ENCODE measurements around the gene CALM3. TPM values are rescaled to one million over a fixed set of nuclear protein-coding genes. Genes with fewer than 3 reads are reported as not detected.
A peak's percentile ranks its signal among the peaks of the same experiment; 100 is the strongest.

The CALM3 gene
- polyA plus RNA-seq, 3 donors = 165 to 240 (median 177) TPM

- no peak overlapping the region for H2AFZ ChIP-seq (ENCODE audit: insufficient read depth, low read depth, low read length, poor library complexity, severe bottlenecking)
- H3K4me3 ChIP-seq (replicated peaks in 1 of 3; ENCODE audit: low read depth in 2 of 3, low read length in 3 of 3) = peak overlapping the region; percentile 90 to 99 (median 93)
- H3K9ac ChIP-seq (ENCODE audit: insufficient read depth, low read length, poor library complexity, severe bottlenecking) = peak overlapping the region; percentile 98
- H3K27ac ChIP-seq (ENCODE audit: low read depth in 1 of 2, low read length in 2 of 2) = peak overlapping the region in 1 of 2 donors; percentile 100
- H3K79me2 ChIP-seq (ENCODE audit: insufficient read depth, low read length) = peaks cover 52% of the 10 kb centered on the region
- intact Hi-C loops (cut with micrococcal nuclease) = loop anchor here in 1 of 2 donors (10.0 kb wide), 1 partner anchor 48 kb away; no protein-coding TSS in a partner anchor
- H4K20me1 ChIP-seq (ENCODE audit: insufficient read depth, low read length) = peaks cover 58% of the 10 kb centered on the region
- peaks cover 4 to 20% (median 14%) of the 10 kb centered on the region in 7 donors for H3K9me3 Mint-ChIP-seq
- no peaks in the 10 kb centered on the region for H3K27me3 ChIP-seq (ENCODE audit: control insufficient read depth in 2 of 2, insufficient read depth in 2 of 2, low read length in 2 of 2)
- peak overlapping the region; percentile 85 for H3K4me2 ChIP-seq (replicated peaks; ENCODE audit: extremely low read depth, low read length, poor library complexity, severe bottlenecking)
- H3K9me3 ChIP-seq (replicated peaks in 1 of 2; ENCODE audit: control insufficient read depth in 1 of 2, insufficient read depth in 1 of 2, low read length in 2 of 2) = peaks cover 4 to 6% of the 10 kb centered on the region in 2 donors
- peaks cover 5 to 11% (median 10%) of the 10 kb centered on the region in 3 donors for H3K27me3 Mint-ChIP-seq (ENCODE audit: low read depth in 3 of 3)
- peak overlapping the region in 5 of 7 donors; percentile 20 to 100 (median 93) for H3K27ac Mint-ChIP-seq
- TF ChIP-seq CTCF (IDR thresholded peaks at IDR 0.05) = no peak
- H3K4me3 Mint-ChIP-seq = peak overlapping the region; percentile 95 to 96
- peaks cover 30 to 36% of the 10 kb centered on the region in 2 donors for H3K4me1 ChIP-seq (ENCODE audit: control insufficient read depth in 1 of 2, insufficient read depth in 2 of 2, low read length in 2 of 2)
- H3K36me3 ChIP-seq (replicated peaks in 1 of 2; ENCODE audit: control insufficient read depth in 1 of 2, insufficient read depth in 2 of 2, low read length in 2 of 2) = peaks cover 23 to 28% of the 10 kb centered on the region in 2 donors
- no peak for DNase-seq
- peaks cover 31 to 36% of the 10 kb centered on the region in 2 donors for H3K36me3 Mint-ChIP-seq
- peaks cover 39% of the 10 kb centered on the region for H3K4me1 Mint-ChIP-seq
- WGBS (ENCODE audit: insufficient coverage) = 29% methylated on average over 22 of the region's 23 CpGs
Measured at GRCh38 chr19:46602392-46603194, 1.5 kb downstream of the CALM3 start.

- Histone ChIP-seq H4K20me1 (ENCODE audit: insufficient read depth, low read length) (peaks cover 64% of the 10 kb centered on the region), H2AFZ (ENCODE audit: insufficient read depth, low read depth, low read length, poor library complexity, severe bottlenecking) (no peak overlapping the region), H3K36me3 (replicated peaks in 1 of 2; ENCODE audit: control insufficient read depth in 1 of 2, insufficient read depth in 2 of 2, low read length in 2 of 2) (peaks cover 29 to 34% of the 10 kb centered on the region in 2 donors), H3K9me3 (replicated peaks in 1 of 2; ENCODE audit: control insufficient read depth in 1 of 2, insufficient read depth in 1 of 2, low read length in 2 of 2) (peaks cover 4 to 6% of the 10 kb centered on the region in 2 donors), H3K9ac (ENCODE audit: insufficient read depth, low read length, poor library complexity, severe bottlenecking) (peak overlapping the region; percentile 98), H3K27me3 (ENCODE audit: control insufficient read depth in 2 of 2, insufficient read depth in 2 of 2, low read length in 2 of 2) (no peaks in the 10 kb centered on the region), H3K4me1 (ENCODE audit: control insufficient read depth in 1 of 2, insufficient read depth in 2 of 2, low read length in 2 of 2) (peaks cover 30 to 36% of the 10 kb centered on the region in 2 donors), H3K4me3 (replicated peaks in 1 of 3; ENCODE audit: low read depth in 2 of 3, low read length in 3 of 3) (peak overlapping the region in 1 of 3 experiments; percentile 99), H3K27ac (ENCODE audit: low read depth in 1 of 2, low read length in 2 of 2) (peak overlapping the region in 1 of 2 donors; percentile 8), H3K79me2 (ENCODE audit: insufficient read depth, low read length) (peaks cover 52% of the 10 kb centered on the region), H3K4me2 (replicated peaks; ENCODE audit: extremely low read depth, low read length, poor library complexity, severe bottlenecking) (peak overlapping the region; percentile 85)
- Mint-ChIP-seq H3K36me3 (peaks cover 37 to 42% of the 10 kb centered on the region in 2 donors), H3K27ac (peak overlapping the region in 6 of 7 donors; percentile 12 to 100 (median 67)), H3K9me3 (peaks cover 4 to 14% (median 11%) of the 10 kb centered on the region in 7 donors), H3K27me3 (ENCODE audit: low read depth in 3 of 3) (peaks cover 5 to 8% (median 8%) of the 10 kb centered on the region in 3 donors), H3K4me1 (peaks cover 39% of the 10 kb centered on the region), H3K4me3 (peak overlapping the region; percentile 23 to 95)
- DNase-seq = no peak
- intact Hi-C loops (cut with micrococcal nuclease) = loop anchor here in 1 of 2 donors (10.0 kb wide), 1 partner anchor 48 kb away; no protein-coding TSS in a partner anchor
- no peak for TF ChIP-seq CTCF (IDR thresholded peaks at IDR 0.05)
- WGBS (ENCODE audit: insufficient coverage) = 29% methylated on average over 1 of the region's 2 CpGs
Measured at GRCh38 chr19:46603195-46603637, 2.1 kb downstream of the CALM3 start.

All from CD14-positive monocyte (primary cell).